CD4-positive, CD25-positive, alpha-beta regulatory T cell (primary cell): Measurements from ENCODE around the gene EFCAB12. TPM values are rescaled to one million over a fixed set of nuclear protein-coding genes. Genes with fewer than 3 reads are reported as not detected.
A peak's percentile ranks its signal among the peaks of the same experiment; 100 is the strongest.

Experiments
- ATAC-seq, 2 donors: fragments of 150-1000 bp; cut with Tn5 transposase; one replicate each; pipeline ENCODE4 v1.10.0; 2021; ENCODE audit warnings: low read depth in 2 of 2, moderate number of reproducible peaks in 2 of 2, moderate library complexity in 1 of 2
- DNase-seq, 3 donors: peaks; one replicate each; pipeline versions ENCODE4 v3.0.0 to v3.0.0-alpha.2; 2012 to 2022; ENCODE audit warnings: mixed read lengths in 1 of 3
- H3K27ac ChIP-seq: one replicate; pipeline ENCODE4 v1.7.0; 2013; ENCODE audit warnings: mild to moderate bottlenecking, low read length; ENCODE audit not compliant: insufficient read depth, poor library complexity, severe bottlenecking
- H3K27me3 ChIP-seq: one replicate; pipeline ENCODE4 v1.7.0; 2013; ENCODE audit warnings: low read length; ENCODE audit not compliant: control insufficient read depth, insufficient read depth
- H3K36me3 ChIP-seq: one replicate; pipeline ENCODE4 v1.7.0; 2013; ENCODE audit warnings: mild to moderate bottlenecking, low read length, moderate library complexity; ENCODE audit not compliant: control insufficient read depth, insufficient read depth
- H3K4me1 ChIP-seq: 2 replicates; pipeline ENCODE4 v1.7.0; 2013; ENCODE audit warnings: mild to moderate bottlenecking, low read length; ENCODE audit not compliant: insufficient read depth, control insufficient read depth, poor library complexity, severe bottlenecking
- H3K4me3 ChIP-seq: one replicate; pipeline ENCODE4 v1.7.0; 2013; ENCODE audit warnings: low read depth, mild to moderate bottlenecking, low read length, moderate library complexity
- H3K9me3 ChIP-seq, 2 experiments: 1 replicate in 1 of 2; 2 replicates in 1 of 2; pipeline ENCODE4 v1.7.0; 2013; ENCODE audit warnings: low read length in 2 of 2, mild to moderate bottlenecking in 1 of 2, moderate library complexity in 1 of 2; ENCODE audit not compliant: control insufficient read depth in 2 of 2
- H3K27ac Mint-ChIP-seq, 3 donors: one replicate each; pipeline ENCODE4 v1.8.0; 2020 to 2022; ENCODE audit warnings: mild to moderate bottlenecking in 3 of 3, mixed read lengths in 3 of 3, moderate library complexity in 2 of 3
- H3K27me3 Mint-ChIP-seq: one replicate; pipeline ENCODE4 v1.8.0; 2022; ENCODE audit warnings: mild to moderate bottlenecking, mixed read lengths
- H3K36me3 Mint-ChIP-seq: one replicate; pipeline ENCODE4 v1.8.0; 2020; ENCODE audit warnings: mixed read lengths
- H3K4me1 Mint-ChIP-seq, 4 donors: one replicate each; pipeline ENCODE4 v1.8.0; 2020 to 2022; ENCODE audit warnings: mixed read lengths in 4 of 4, mild to moderate bottlenecking in 1 of 4
- H3K4me3 Mint-ChIP-seq, 4 donors: one replicate each; pipeline ENCODE4 v1.8.0; 2020 to 2022; ENCODE audit warnings: mild to moderate bottlenecking in 4 of 4, mixed read lengths in 4 of 4, moderate library complexity in 3 of 4
- H3K9me3 Mint-ChIP-seq, 7 donors: one replicate each; pipeline ENCODE4 v1.8.0; 2020 to 2022; ENCODE audit warnings: mixed read lengths in 7 of 7, mild to moderate bottlenecking in 3 of 7, moderate library complexity in 2 of 7
- polyA plus RNA-seq, 4 donors: library from polyadenylated mRNA; unstranded; fragments of 300-500 nt; fragmentation: Illumina TruSeq; gene quantifications; one replicate each; pipeline ENCODE4 v1.2.3, GENCODE V29; 2021
- total RNA-seq: library from RNA; stranded (reverse); gene quantifications from one replicate; pipeline ENCODE4 v1.2.3, GENCODE V29; 2022

The EFCAB12 gene
- total RNA-seq (2.2 TPM), polyA plus RNA-seq (under 1 TPM in 3 of 4 donors, not detected in 1; 0.05 to 0.13 (median 0.05) TPM)

DNA sequence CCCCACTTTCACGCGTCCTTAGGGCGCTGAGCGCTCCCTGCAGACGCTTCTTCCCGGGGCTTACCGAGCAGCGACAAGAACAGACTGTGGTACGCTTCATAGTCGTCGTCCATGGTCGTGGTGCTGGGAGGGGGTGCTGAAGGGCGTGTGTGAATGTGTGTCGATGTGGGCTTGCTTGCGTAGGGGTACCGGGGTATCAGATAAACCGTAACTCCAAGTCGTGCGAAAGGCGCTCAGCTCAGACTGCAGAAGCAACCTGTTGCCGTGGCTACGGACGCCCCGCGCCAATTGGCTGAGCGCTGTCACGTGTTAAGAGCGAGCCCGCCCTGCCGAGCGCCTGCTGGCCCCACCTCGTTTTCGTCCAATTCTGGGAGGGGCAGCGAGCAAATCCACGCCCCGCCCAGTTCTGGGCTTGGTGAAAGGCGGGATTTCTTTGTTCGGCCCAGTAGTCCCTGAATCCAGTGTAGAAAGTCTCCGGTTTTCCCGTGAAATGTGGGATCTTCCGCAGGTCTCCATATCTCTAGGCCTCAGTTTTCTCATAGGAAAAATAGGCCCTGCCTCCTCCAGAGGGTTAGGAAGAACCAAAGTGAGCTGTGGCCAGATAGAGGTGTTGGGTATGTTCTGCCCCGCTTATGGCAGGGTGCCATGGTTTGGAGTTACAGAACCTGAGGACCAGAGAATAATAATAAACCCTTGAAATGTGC lies at the start of gene EFCAB12:
Gene EFCAB12, minus strand, starts transcription at position 261 of the 704 bp plus-strand sequence. Its CDS starts 148 bp downstream, at position 113.
- Mint-ChIP-seq H3K27ac (peak within 1 kb of the TSS; percentile 65 to 83 (median 78)), H3K4me3 (peak within 1 kb of the TSS; percentile 83 to 89 (median 86)), H3K27me3 (peaks cover 13% of the 10 kb centered on the region), H3K9me3 (peaks cover 0 to 1% (median 0%) of the 10 kb centered on the region in 7 donors), H3K36me3 (peaks cover 16% of the 10 kb centered on the region), H3K4me1 (peaks cover 14 to 27% (median 18%) of the 10 kb centered on the region in 4 donors)
- H3K36me3 ChIP-seq = peaks cover 29% of the 10 kb centered on the region
- H3K4me1 ChIP-seq = peaks cover 12% of the 10 kb centered on the region
- DNase-seq = peak; percentile 83 to 92 (median 86)
- H3K27ac ChIP-seq = peak within 1 kb of the TSS; percentile 66
- H3K27me3 ChIP-seq = no peaks in the 10 kb centered on the region
- peak within 1 kb of the TSS; percentile 60 for H3K4me3 ChIP-seq
- H3K9me3 ChIP-seq = no peaks in the 10 kb centered on the region
- peak; percentile 94 to 96 for ATAC-seq

DNA sequence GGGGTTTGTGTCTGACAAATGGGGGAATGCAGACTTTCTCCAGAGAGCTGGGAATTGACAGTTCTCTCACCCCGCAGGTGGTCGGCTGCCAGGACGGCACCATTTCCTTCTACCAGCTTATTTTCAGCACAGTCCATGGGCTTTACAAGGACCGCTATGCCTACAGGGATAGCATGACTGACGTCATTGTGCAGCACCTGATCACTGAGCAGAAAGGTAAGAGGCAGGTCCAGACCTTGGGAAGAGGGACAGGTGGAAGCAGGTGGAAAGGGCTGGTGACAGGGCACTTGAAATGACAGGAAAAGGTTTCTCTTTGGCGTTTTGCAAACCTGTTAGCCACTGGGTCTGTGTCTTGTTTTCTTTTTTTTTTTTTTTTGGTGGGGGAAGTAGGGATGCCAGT lies 48.1 kb upstream of the EFCAB12 start:
- H3K9me3 Mint-ChIP-seq = no peaks in the 10 kb centered on the region
- H3K4me1 Mint-ChIP-seq = peaks cover under 1 to 12% (median 3%) of the 10 kb centered on the region in 4 donors
- H3K27me3 ChIP-seq = no peaks in the 10 kb centered on the region
- no peaks in the 10 kb centered on the region for H3K9me3 ChIP-seq
- DNase-seq (no peak), ATAC-seq (no peak)
- H3K36me3 Mint-ChIP-seq = peaks cover 38% of the 10 kb centered on the region
- H3K4me1 ChIP-seq = peaks cover 5% of the 10 kb centered on the region
- peak overlapping the region in 2 of 3 donors; percentile 62 for H3K27ac Mint-ChIP-seq
- no peak overlapping the region for H3K4me3 ChIP-seq
- H3K27me3 Mint-ChIP-seq = no peaks in the 10 kb centered on the region
- no peak overlapping the region for H3K4me3 Mint-ChIP-seq
- no peak overlapping the region for H3K27ac ChIP-seq
- peaks cover 8% of the 10 kb centered on the region for H3K36me3 ChIP-seq

DNA sequence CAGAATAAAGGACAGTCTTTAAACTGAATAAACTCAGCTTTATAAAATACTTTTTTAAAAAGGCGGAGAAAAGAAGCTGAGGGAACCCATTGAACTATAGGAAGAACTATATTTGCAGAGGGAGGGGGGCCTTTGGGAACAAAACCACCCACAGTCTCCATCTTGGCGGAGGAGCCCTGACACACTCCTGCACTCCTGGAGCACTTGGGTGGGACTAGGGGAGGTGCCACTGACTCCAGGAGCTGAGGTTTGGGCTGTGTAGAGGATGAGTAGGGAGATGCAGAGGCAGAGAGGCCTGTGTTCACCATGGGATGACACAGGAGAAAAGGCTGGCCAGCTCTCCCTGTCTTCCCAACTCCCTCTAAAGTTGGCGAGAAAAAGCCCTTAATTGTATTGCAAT lies 47.4 kb upstream of the EFCAB12 start:
- ATAC-seq (no peak), DNase-seq (no peak)
- Mint-ChIP-seq H3K36me3 (peaks cover 41% of the 10 kb centered on the region), H3K4me3 (no peak overlapping the region), H3K9me3 (no peaks in the 10 kb centered on the region), H3K27me3 (no peaks in the 10 kb centered on the region), H3K4me1 (peaks cover 0 to 7% (median 1%) of the 10 kb centered on the region in 4 donors), H3K27ac (peak overlapping the region in 2 of 3 donors; percentile 62)
- H3K27ac ChIP-seq = no peak overlapping the region
- H3K36me3 ChIP-seq = peaks cover 12% of the 10 kb centered on the region
- no peak overlapping the region for H3K4me3 ChIP-seq
- no peaks in the 10 kb centered on the region for H3K9me3 ChIP-seq
- no peaks in the 10 kb centered on the region for H3K4me1 ChIP-seq
- H3K27me3 ChIP-seq = no peaks in the 10 kb centered on the region

DNA sequence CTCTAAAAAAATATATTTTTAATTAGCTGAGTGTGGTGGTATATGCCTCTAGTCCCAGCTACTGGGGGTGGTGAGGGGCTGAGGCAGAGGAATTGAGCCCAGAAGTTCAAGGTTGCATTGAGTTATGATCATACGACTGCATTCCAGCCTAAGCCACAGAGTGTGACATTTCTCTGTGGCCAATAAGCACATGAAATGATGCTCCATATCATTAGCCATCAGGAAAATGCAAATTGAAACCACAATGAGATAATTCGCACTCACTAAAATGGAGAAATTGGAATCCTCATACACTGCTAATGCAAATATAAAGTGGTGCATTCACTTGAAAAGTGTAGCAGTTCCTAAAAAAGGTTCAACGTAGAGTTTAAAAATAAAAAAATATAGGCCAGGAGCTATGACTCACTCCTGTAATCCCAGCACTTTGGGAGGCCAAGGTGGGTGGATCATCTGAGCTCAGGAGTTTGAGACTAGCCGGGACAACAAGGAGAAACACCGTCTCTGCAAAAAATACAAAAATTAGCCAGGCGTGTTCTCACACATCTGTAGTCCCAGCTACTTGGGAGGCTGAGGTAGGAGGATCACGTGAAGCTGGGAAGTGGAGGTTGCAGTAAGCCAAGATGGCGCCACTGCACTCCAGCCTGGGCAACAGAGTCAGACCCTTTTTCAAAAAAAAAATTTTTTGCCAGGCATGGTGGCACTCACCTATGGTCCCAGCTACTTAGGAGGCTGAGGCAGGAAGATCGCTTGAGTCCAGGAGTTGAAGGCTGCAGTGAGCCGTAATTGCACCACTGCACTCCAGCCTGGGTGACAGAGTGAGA lies 46.8 kb upstream of the EFCAB12 start:
- H3K4me3 Mint-ChIP-seq = no peak overlapping the region
- H3K4me1 ChIP-seq = no peaks in the 10 kb centered on the region
- H3K27ac Mint-ChIP-seq = peak overlapping the region in 1 of 3 donors; percentile 20
- H3K4me1 Mint-ChIP-seq = peaks cover 0 to 5% (median 2%) of the 10 kb centered on the region in 4 donors
- H3K4me3 ChIP-seq = no peak overlapping the region
- DNase-seq (no peak), ATAC-seq (no peak)
- peaks cover 40% of the 10 kb centered on the region for H3K36me3 Mint-ChIP-seq
- no peaks in the 10 kb centered on the region for H3K9me3 ChIP-seq
- H3K27me3 ChIP-seq = no peaks in the 10 kb centered on the region
- H3K27me3 Mint-ChIP-seq = no peaks in the 10 kb centered on the region
- H3K36me3 ChIP-seq = peaks cover 12% of the 10 kb centered on the region
- H3K9me3 Mint-ChIP-seq = no peaks in the 10 kb centered on the region
- no peak overlapping the region for H3K27ac ChIP-seq

DNA sequence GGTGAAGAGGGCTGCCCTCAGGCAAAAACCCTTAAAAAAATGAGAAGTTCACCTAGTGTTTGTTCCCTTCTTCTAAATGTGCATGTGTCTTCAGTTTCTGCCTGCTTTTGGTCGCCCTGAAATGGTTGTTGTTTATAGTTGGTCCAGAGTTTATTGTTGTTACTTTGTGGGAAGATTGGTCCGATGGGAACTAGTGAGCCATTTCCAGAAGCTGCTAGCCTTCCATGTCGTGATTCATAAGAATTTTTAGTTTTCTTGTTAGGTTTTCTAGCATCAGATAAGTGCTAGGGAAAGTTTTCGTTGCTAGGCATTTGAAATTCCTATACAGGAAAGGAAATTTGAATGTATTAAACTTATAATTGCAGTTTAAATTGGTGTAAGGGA lies 45.3 kb upstream of the EFCAB12 start:
- Histone ChIP-seq H3K27me3 (no peaks in the 10 kb centered on the region), H3K36me3 (peaks cover 12% of the 10 kb centered on the region), H3K9me3 (no peaks in the 10 kb centered on the region), H3K27ac (no peak overlapping the region), H3K4me1 (peaks cover 8% of the 10 kb centered on the region), H3K4me3 (no peak overlapping the region)
- H3K36me3 Mint-ChIP-seq = peaks cover 40% of the 10 kb centered on the region
- no peak overlapping the region for H3K27ac Mint-ChIP-seq
- no peak overlapping the region for H3K4me3 Mint-ChIP-seq
- ATAC-seq (no peak), DNase-seq (no peak)
- H3K9me3 Mint-ChIP-seq = no peaks in the 10 kb centered on the region
- peaks cover 7 to 18% (median 14%) of the 10 kb centered on the region in 4 donors for H3K4me1 Mint-ChIP-seq
- H3K27me3 Mint-ChIP-seq = no peaks in the 10 kb centered on the region

DNA sequence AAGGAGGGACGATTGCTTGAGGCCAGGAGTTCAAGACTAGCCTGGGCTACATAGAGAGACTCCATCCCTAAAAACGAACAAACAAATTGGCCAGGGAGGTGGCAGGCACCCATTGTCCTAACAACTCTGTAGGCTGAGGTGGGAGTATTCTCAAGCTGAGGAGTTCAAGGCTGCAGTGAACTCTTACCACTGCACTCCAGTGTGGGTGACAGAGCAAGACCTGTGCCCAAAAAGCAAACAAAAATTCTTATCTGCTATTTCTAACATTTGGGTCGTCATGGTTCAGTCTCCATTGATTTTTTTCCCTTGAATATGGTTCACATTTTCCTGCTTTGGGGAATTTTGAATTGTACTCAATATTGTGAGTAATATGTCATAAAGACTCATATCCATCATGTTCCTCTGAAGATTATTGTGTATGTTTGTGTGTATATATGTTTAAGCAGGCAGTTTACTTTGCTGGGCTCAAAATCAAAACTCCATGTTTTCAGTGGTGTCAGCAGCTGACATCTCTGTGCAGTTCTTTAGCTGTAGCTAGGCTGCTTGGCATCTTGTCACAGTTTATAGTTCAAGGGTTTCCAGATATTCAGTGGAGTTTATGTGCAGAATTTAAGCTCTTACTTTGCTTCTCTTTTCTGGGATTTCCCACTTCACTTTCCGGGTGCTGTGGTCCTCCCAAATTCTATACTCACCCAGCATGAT lies 44.8 kb upstream of the EFCAB12 start:
- Mint-ChIP-seq H3K36me3 (peaks cover 40% of the 10 kb centered on the region), H3K27ac (no peak overlapping the region), H3K4me3 (no peak overlapping the region), H3K9me3 (no peaks in the 10 kb centered on the region), H3K4me1 (peaks cover 12 to 21% (median 17%) of the 10 kb centered on the region in 4 donors), H3K27me3 (no peaks in the 10 kb centered on the region)
- Histone ChIP-seq H3K27ac (no peak overlapping the region), H3K27me3 (no peaks in the 10 kb centered on the region), H3K4me1 (peaks cover 10% of the 10 kb centered on the region), H3K36me3 (peaks cover 12% of the 10 kb centered on the region), H3K4me3 (no peak overlapping the region), H3K9me3 (no peaks in the 10 kb centered on the region)
- no peak for DNase-seq
- no peak for ATAC-seq

DNA sequence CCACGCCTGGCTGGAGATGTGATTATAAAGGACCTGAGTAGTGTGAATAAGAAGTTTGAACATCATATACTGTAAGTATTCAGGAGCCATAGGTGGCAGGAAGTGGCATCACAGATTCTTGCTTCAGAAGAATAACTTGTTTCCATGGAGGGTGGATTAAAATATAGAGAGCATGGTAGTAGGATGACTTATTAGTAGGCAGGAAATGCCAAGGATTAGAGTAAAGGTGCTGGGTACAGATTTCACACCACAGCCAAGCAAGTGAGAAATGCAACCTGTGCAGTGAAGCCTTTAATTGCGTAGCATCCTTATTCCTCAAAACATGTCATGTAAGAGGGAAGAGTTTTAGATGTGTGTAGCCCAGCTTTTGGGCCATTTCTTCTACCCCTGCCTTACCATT lies 42.4 kb upstream of the EFCAB12 start:
- peak overlapping the region; percentile 26 to 68 (median 65) for H3K27ac Mint-ChIP-seq
- peak in 1 of 3 donors; percentile 9 for DNase-seq
- peaks cover 4% of the 10 kb centered on the region for H3K36me3 ChIP-seq
- no peaks in the 10 kb centered on the region for H3K27me3 Mint-ChIP-seq
- no peaks in the 10 kb centered on the region for H3K9me3 Mint-ChIP-seq
- no peaks in the 10 kb centered on the region for H3K9me3 ChIP-seq
- H3K4me3 Mint-ChIP-seq = no peak overlapping the region
- H3K4me1 Mint-ChIP-seq = peaks cover 12 to 21% (median 17%) of the 10 kb centered on the region in 4 donors
- H3K27me3 ChIP-seq = no peaks in the 10 kb centered on the region
- H3K36me3 Mint-ChIP-seq = peaks cover 27% of the 10 kb centered on the region
- peaks cover 10% of the 10 kb centered on the region for H3K4me1 ChIP-seq
- no peak for ATAC-seq
- H3K27ac ChIP-seq = no peak overlapping the region
- no peak overlapping the region for H3K4me3 ChIP-seq
